SK-N-SH (cell line): ENCODE data around the gene SNAPC3. TPM values are rescaled to one million over a fixed set of nuclear protein-coding genes. Genes with fewer than 3 reads are reported as not detected.

Experiments
- CTCF ChIA-PET: fragments of 300-600, 350-600 bp; formaldehyde crosslinking; extraction: SDS; loops from one replicate; lab custom pipeline; 2021; lab: Yijun Ruan, JAX
- POLR2A ChIA-PET: fragments of 350-600 bp; sonication (Branson Sonifier 250); formaldehyde crosslinking; extraction: SDS; loops from one replicate; lab custom pipeline; 2020; ENCODE audit warnings: antibody characterized with exemption, inconsistent platforms; lab: Yijun Ruan, JAX
- DNase-seq: peaks from one replicate; pipeline ENCODE4 v3.0.0; 2012
- H2AFZ ChIP-seq: fragments of 200-600 bp; sonication (generic); 2 replicates; pipeline ENCODE4 v1.8.1; 2016; ENCODE audit warnings: antibody characterized with exemption, mild to moderate bottlenecking, low read depth
- H3F3A ChIP-seq: fragments of 200-600 bp; sonication (generic); replicated peaks from 2 replicates; pipeline ENCODE3; 2016; ENCODE audit warnings: antibody characterized with exemption, mild to moderate bottlenecking; ENCODE audit not compliant: insufficient read depth
- H3K27ac ChIP-seq, 2 experiments: fragments of 200-500 bp in 1 of 2; fragments of 200-600 bp in 1 of 2; sonication (Bioruptor generic) in 1 of 2; sonication (generic), shearing (Covaris generic) in 1 of 2; 2 replicates each; pipeline versions ENCODE4 v1.5.1 to v1.6.1; 2014 to 2016; ENCODE audit warnings: low read depth in 2 of 2, inconsistent platforms in 1 of 2, low read length in 1 of 2, mild to moderate bottlenecking in 1 of 2, mixed read lengths in 1 of 2
- H3K27me3 ChIP-seq: fragments of 200-600 bp; sonication (generic), shearing (Covaris generic); 2 replicates; pipeline ENCODE4 v1.6.1; 2016; ENCODE audit warnings: mixed run types; ENCODE audit not compliant: insufficient read depth
- H3K36me3 ChIP-seq, 2 experiments: fragments of 200-500 bp in 1 of 2; fragments of 200-600 bp in 1 of 2; sonication (Bioruptor generic) in 1 of 2; sonication (generic) in 1 of 2; replicated peaks in 1 of 2; 2 replicates each; pipeline versions ENCODE3 to v1.5.1; 2014 to 2016; ENCODE audit warnings: low read length in 1 of 2, mild to moderate bottlenecking in 1 of 2; ENCODE audit not compliant: insufficient read depth in 2 of 2, control insufficient read depth in 1 of 2
- H3K4me1 ChIP-seq, 2 experiments: fragments of 200-500 bp in 1 of 2; fragments of 200-600 bp in 1 of 2; sonication (Bioruptor generic) in 1 of 2; sonication (generic), shearing (Covaris generic) in 1 of 2; 2 replicates each; pipeline versions ENCODE4 v1.5.1 to v1.6.1; 2014 to 2016; ENCODE audit warnings: low read depth in 1 of 2, low read length in 1 of 2, mixed run types in 1 of 2; ENCODE audit not compliant: insufficient read depth in 2 of 2, control insufficient read depth in 1 of 2
- H3K4me2 ChIP-seq: fragments of 200-600 bp; sonication (generic), shearing (Covaris generic); 2 replicates; pipeline ENCODE4 v1.6.1; 2017; ENCODE audit warnings: mixed run types
- H3K4me3 ChIP-seq, 2 experiments: fragments of 200-500 bp in 1 of 2; fragments of 200-600 bp in 1 of 2; sonication (Bioruptor generic) in 1 of 2; sonication (generic), shearing (Covaris generic) in 1 of 2; 2 replicates each; pipeline versions ENCODE4 v1.5.1 to v1.8.1; 2014 to 2016; ENCODE audit warnings: low read depth in 2 of 2, inconsistent platforms in 1 of 2, low read length in 1 of 2, mild to moderate bottlenecking in 1 of 2, mixed read lengths in 1 of 2, moderate library complexity in 1 of 2
- H3K79me2 ChIP-seq: fragments of 200-600 bp; sonication (generic); 2 replicates; pipeline ENCODE4 v1.8.1; 2017; ENCODE audit warnings: mild to moderate bottlenecking; ENCODE audit not compliant: insufficient read depth
- H3K9ac ChIP-seq: fragments of 200-600 bp; sonication (generic); 2 replicates; pipeline ENCODE4 v1.6.1; 2017; ENCODE audit warnings: mixed run types
- H3K9me2 ChIP-seq: fragments of 200-600 bp; sonication (generic); 2 replicates; pipeline ENCODE4 v1.6.1; 2017; ENCODE audit warnings: mixed run types
- H3K9me3 ChIP-seq: fragments of 200-600 bp; sonication (generic); 2 replicates; pipeline ENCODE4 v1.6.1; 2017; ENCODE audit warnings: mixed run types, mild to moderate bottlenecking, moderate library complexity
- H4K20me1 ChIP-seq: fragments of 200-600 bp; sonication (generic); 2 replicates; pipeline ENCODE4 v1.6.1; 2017; ENCODE audit warnings: mild to moderate bottlenecking, mixed run types; ENCODE audit not compliant: insufficient read depth
- CHD2 ChIP-seq: fragments of 150-350 bp; IDR thresholded peaks from 2 replicates; pipeline ENCODE4 v1.6.1; 2018; ENCODE audit warnings: low read length; ENCODE audit not compliant: partially characterized antibody
- CTCF ChIP-seq: fragments of 200-600 bp; sonication (generic); IDR thresholded peaks from 2 replicates; pipeline ENCODE4 v1.6.1; 2017; ENCODE audit warnings: antibody characterized with exemption, mild to moderate bottlenecking, moderate library complexity
- ELF1 ChIP-seq: IDR thresholded peaks from 2 replicates; pipeline ENCODE4 v1.4.0; 2012
- EP300 ChIP-seq, 2 experiments: IDR thresholded peaks; 2 replicates each; pipeline versions ENCODE4 v1.4.0 to v1.6.1; 2012; ENCODE audit warnings: borderline replicate concordance in 1 of 2, low read depth in 1 of 2, low read length in 1 of 2
- FOSL2 ChIP-seq: IDR thresholded peaks from 2 replicates; pipeline ENCODE4 v1.4.0; 2012; ENCODE audit warnings: low read depth, mild to moderate bottlenecking, moderate library complexity, borderline replicate concordance
- GABPA ChIP-seq: IDR thresholded peaks from 2 replicates; pipeline ENCODE4 v1.4.0; 2012; ENCODE audit warnings: low read depth, mild to moderate bottlenecking
- GATA2 ChIP-seq: sonication (generic); formaldehyde crosslinking; IDR thresholded peaks from 2 replicates; pipeline ENCODE4 v1.5.0; 2020; ENCODE audit warnings: mild to moderate bottlenecking, missing genetic modification reagents
- JUND ChIP-seq: IDR thresholded peaks from 2 replicates; pipeline ENCODE4 v1.4.0; 2012
- MEF2A ChIP-seq: IDR thresholded peaks from 2 replicates; pipeline ENCODE4 v1.4.0; 2012; ENCODE audit warnings: low read depth, borderline replicate concordance
- MXI1 ChIP-seq: IDR thresholded peaks from 2 replicates; pipeline ENCODE4 v1.6.1; 2012; ENCODE audit warnings: mild to moderate bottlenecking, low read depth, low read length, improper control_type of control experiment
- NFIC ChIP-seq: IDR thresholded peaks from 2 replicates; pipeline ENCODE4 v1.4.0; 2012; ENCODE audit warnings: borderline replicate concordance
- POLR2AphosphoS5 ChIP-seq: IDR thresholded peaks from 2 replicates; pipeline ENCODE4 v1.6.1; 2012; ENCODE audit warnings: low read depth, low read length
- RCOR1 ChIP-seq: fragments of 150-350 bp; IDR thresholded peaks from 2 replicates; pipeline ENCODE4 v1.6.1; 2017; ENCODE audit warnings: antibody characterized with exemption, low read length
- TAF1 ChIP-seq: IDR thresholded peaks from 2 replicates; pipeline ENCODE4 v1.6.1; 2012; ENCODE audit warnings: low read depth, mild to moderate bottlenecking, low read length, moderate library complexity, borderline replicate concordance
- USF2 ChIP-seq: fragments of 150-350 bp; IDR thresholded peaks from 2 replicates; pipeline ENCODE4 v1.6.1; 2017; ENCODE audit warnings: antibody characterized with exemption, low read length, low read depth, borderline replicate concordance
- WGBS: methylation state at CpG from one replicate; pipeline ENCODE4 v1.1.6; 2017; ENCODE audit warnings: low lambda C conversion rate; 5-methylcytosine and 5-hydroxymethylcytosine counted together
- polyA plus RNA-seq, 3 experiments: library from polyadenylated mRNA; depleted of rRNA; stranded (reverse); fragments of >200 nt; gene quantifications; 2 replicates each; pipeline ENCODE4 v1.2.3, GENCODE V29; 2012
- TF ChIP-seq, protein P1 (sequence below): fragments of 150-350 bp; IDR thresholded peaks from 2 replicates; pipeline ENCODE4 v1.6.1; 2016; ENCODE audit warnings: mild to moderate bottlenecking, low read depth, low read length
- TF ChIP-seq, protein P2 (sequence below): IDR thresholded peaks from 2 replicates; pipeline ENCODE4 v1.4.0; 2012; ENCODE audit warnings: low read depth, borderline replicate concordance

Gene SNAPC3
- polyA plus RNA-seq, 1 of the 3 experiments (the other 2 are of a cell fraction) = 20.6 TPM

DNA sequence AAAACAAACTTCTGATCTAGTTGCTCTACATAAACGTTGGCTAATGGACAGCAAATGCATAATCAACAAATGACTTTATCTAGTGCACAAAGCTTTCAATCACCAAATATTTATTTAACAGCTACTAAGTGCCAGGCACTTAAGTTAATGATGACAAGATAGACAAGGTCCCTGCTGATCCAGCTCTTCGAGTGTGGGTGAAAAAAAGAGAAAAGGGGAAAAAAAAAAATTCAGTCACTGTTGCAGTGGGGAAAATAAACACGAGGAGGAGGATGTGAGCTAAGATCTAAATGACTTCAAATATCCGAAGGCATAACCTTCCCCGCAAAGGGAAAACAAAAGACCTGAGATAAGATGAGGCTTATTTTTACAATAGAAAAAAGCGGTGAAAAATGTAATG lies 78.5 kb downstream of the SNAPC3 start:
- no peak for DNase-seq
- 63% methylated on average over 6 of the region's 6 CpGs for WGBS
- no peak overlapping the region for H3K4me2 ChIP-seq
- H3K36me3 ChIP-seq = peaks cover 31 to 52% of the 10 kb centered on the region in 2 experiments
- H3K9me2 ChIP-seq = no peaks in the 10 kb centered on the region
- no peaks in the 10 kb centered on the region for H4K20me1 ChIP-seq
- peaks cover 84% of the 10 kb centered on the region for H3K79me2 ChIP-seq
- H3K27me3 ChIP-seq = no peaks in the 10 kb centered on the region
- H3F3A ChIP-seq = peaks cover 14% of the 10 kb centered on the region
- no peak overlapping the region for H2AFZ ChIP-seq
- no peaks in the 10 kb centered on the region for H3K4me1 ChIP-seq
- H3K27ac ChIP-seq = no peak overlapping the region
- no peak overlapping the region for H3K9ac ChIP-seq
- H3K4me3 ChIP-seq = no peak overlapping the region
- CTCF ChIA-PET = interaction anchor here (1.1 kb wide), 2 partner anchors 15 to 105 kb away, joined by 3 to 4 read pairs; no protein-coding TSS in a partner anchor
- H3K9me3 ChIP-seq = no peaks in the 10 kb centered on the region
- POLR2A ChIA-PET = interaction anchor here (1.0 kb wide), 1 partner anchor 52 kb away, joined by 3 read pairs; the partner anchor contains the start of gene CCDC171
- peak; percentile 19; the same call in 1 of the 2 replicates for TF ChIP-seq CTCF
- TF ChIP-seq GABPA = no peak

DNA sequence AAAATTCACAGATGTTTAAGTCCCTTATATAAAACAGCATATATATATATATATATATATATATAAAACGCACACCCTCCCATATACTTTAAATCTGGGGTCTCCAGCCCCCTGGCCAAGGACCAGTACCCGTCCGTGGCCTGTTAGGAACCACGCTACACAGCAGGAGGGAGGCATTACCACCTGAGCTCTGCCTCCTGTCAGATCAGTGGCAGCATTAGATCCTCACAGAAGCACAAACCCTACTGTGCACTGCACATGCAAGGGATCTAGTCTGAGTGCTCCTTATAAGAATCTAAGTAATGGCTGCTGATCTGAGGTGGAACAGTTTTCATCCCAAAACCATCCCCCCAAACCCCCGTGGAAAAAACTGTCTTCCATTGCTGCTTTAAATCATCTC lies 79.1 kb downstream of the SNAPC3 start:
- Histone ChIP-seq H4K20me1 (no peaks in the 10 kb centered on the region), H3K9me2 (no peaks in the 10 kb centered on the region), H3K9me3 (no peaks in the 10 kb centered on the region), H3K27me3 (no peaks in the 10 kb centered on the region), H3K36me3 (peaks cover 36 to 53% of the 10 kb centered on the region in 2 experiments), H3F3A (peaks cover 14% of the 10 kb centered on the region), H3K9ac (no peak overlapping the region), H3K4me3 (no peak overlapping the region), H3K27ac (no peak overlapping the region), H2AFZ (no peak overlapping the region), H3K79me2 (peaks cover 84% of the 10 kb centered on the region), H3K4me2 (no peak overlapping the region), H3K4me1 (no peaks in the 10 kb centered on the region)
- POLR2A ChIA-PET = no interaction called here
- TF ChIP-seq MXI1 = no peak
- TF ChIP-seq CTCF = no peak
- no peak for TF ChIP-seq POLR2AphosphoS5
- no peak for TF ChIP-seq GABPA
- no peak for TF ChIP-seq GATA2 (CRISPR knock-in tag)
- no peak for TF ChIP-seq USF2
- no peak for TF ChIP-seq MEF2A
- no peak for TF ChIP-seq NFIC
- TF ChIP-seq RCOR1 = no peak
- no peak for TF ChIP-seq TAF1
- no peak for TF ChIP-seq ELF1
- no peak for TF ChIP-seq FOSL2
- TF ChIP-seq, protein P1, sequence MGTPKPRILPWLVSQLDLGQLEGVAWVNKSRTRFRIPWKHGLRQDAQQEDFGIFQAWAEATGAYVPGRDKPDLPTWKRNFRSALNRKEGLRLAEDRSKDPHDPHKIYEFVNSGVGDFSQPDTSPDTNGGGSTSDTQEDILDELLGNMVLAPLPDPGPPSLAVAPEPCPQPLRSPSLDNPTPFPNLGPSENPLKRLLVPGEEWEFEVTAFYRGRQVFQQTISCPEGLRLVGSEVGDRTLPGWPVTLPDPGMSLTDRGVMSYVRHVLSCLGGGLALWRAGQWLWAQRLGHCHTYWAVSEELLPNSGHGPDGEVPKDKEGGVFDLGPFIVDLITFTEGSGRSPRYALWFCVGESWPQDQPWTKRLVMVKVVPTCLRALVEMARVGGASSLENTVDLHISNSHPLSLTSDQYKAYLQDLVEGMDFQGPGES = no peak
- TF ChIP-seq JUND = no peak
- TF ChIP-seq EP300 (IDR thresholded peaks at IDR 0.05; ENCODE audit: borderline replicate concordance in 1 of 2, low read depth in 1 of 2, low read length in 1 of 2) = no peak
- TF ChIP-seq CHD2 = no peak
- TF ChIP-seq, protein P2, sequence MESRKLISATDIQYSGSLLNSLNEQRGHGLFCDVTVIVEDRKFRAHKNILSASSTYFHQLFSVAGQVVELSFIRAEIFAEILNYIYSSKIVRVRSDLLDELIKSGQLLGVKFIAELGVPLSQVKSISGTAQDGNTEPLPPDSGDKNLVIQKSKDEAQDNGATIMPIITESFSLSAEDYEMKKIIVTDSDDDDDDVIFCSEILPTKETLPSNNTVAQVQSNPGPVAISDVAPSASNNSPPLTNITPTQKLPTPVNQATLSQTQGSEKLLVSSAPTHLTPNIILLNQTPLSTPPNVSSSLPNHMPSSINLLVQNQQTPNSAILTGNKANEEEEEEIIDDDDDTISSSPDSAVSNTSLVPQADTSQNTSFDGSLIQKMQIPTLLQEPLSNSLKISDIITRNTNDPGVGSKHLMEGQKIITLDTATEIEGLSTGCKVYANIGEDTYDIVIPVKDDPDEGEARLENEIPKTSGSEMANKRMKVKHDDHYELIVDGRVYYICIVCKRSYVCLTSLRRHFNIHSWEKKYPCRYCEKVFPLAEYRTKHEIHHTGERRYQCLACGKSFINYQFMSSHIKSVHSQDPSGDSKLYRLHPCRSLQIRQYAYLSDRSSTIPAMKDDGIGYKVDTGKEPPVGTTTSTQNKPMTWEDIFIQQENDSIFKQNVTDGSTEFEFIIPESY = no peak
- CTCF ChIA-PET = interaction anchor here (1.1 kb wide), 1 partner anchor 104 kb away, joined by 4 read pairs; no protein-coding TSS in a partner anchor
- no peak for DNase-seq
- 78% methylated on average over 5 of the region's 5 CpGs for WGBS
